HG03342 (cell line): ENCODE results near the gene CADM1.

Source experiments
- ATAC-seq: cut with Tn5 transposase; IDR thresholded peaks from one replicate; pipeline ENCODE4 v1.9.1; 2021; ENCODE audit warnings: mild to moderate bottlenecking, moderate library complexity; ENCODE audit not compliant: unreplicated experiment

Gene CADM1

DNA sequence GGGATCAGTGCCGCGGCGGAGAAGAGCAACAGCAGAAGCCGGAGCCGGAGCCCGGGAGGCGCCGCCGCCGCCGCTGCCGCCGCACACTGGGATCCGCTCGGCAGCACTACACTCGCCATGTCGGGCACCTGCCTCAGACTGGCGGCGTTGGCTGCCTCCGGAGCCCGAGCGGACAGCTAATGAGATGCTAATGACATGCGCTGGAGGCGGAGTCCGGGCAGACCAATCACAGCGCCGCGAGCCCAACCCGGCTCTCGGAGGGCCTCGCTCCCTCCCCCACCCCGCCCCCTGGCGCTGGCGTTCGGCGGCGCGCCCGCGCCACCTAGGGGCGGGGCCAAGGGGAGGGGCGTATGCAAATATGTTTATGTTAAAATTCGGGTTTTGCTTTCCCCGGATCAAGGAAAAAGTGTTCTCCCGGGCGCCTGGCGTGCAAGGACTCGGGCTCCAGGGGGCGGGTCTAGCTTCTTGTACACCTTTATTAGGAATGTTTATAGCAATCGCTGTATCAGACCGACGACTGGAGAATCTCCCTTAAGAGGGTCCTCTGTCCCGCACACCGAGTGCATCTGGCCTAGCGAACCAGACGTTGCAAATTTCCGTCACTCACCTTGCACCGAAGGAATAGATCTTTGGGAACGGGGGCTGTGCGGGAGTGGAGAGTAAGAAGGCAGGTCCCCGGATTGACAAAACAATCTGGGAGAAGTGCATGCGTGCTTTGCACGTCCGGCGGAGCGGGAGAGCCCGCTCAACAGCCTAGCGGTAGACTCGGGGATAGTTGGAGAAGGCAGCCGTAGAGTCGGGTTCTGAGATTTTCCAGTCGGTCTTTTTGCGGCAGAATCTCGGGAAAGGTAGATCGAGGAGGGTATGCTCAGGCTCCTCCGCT, at the start of gene CADM1:
Gene CADM1, minus strand, starts transcription at position 140 of the 883 bp plus-strand sequence.
- peak; percentile 52 for ATAC-seq

DNA sequence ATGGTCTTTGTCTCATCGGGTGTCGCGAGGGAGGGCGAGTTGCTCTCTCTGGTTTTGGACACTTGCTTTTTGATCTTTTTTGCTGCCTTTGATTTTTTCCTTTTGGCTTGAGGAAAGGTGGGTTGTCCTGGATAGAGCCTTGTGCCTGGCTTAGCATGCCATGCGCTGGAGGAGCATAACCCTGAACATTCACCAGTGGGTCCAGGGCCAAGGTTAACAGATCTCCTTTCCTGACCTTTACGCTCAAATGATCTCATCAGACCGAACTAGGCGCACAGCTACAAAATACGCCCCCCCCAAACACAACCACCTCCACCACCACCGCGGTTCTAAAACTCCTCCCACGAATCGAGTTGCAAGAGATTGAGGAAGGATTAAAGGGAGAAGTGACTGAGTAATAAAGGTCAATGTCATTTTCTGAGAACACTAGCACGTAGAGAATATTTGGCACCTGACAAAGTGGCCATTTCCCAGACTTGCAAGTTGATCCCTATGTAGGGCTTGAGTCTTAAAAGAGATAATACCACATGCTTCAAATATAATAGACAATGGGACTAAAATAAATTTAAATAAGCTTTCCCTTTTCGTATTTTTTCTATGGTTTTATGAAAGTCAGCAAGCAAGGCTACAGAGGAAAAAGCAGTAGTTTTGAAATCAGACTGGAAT, 48.7 kb upstream of the CADM1 start:
- no peak for ATAC-seq

- ATAC-seq: no peak
These were observed 48.0 kb upstream of the CADM1 start for GRCh38 chr11:115552151-115552772.

GRCh38 chr11:115550291-115551059, 46.3 kb upstream of the CADM1 start:
- ATAC-seq: no peak

GRCh38 chr11:115548878-115549528, 44.8 kb upstream of the CADM1 start:
- no peak for ATAC-seq

- ATAC-seq: no peak
These were observed 41.5 kb upstream of the CADM1 start for GRCh38 chr11:115545581-115546210.

DNA sequence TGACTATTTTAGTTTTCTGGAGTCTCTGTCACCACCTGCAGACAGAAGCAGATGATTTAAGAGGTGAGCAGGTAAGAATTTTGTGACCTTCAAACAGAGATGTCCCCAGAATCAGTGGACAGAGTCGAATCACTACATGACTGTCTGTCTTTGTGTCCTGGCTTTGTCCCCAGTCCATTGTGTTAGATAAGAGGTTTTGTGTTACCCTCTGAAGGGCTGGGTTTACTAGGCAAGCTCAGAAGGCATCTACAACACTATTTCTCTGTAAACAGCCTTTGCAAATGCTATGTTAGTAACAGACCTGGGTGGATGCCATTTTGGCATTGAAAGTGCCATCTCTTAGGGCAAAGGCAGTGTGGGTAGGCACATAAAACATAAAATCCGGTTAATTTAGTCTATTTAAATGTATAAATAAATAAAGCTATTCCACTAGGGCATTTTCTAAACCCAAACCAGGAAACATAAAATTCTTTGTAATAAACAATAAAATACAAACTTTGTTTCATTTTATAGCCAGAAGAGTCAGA, 40.3 kb upstream of the CADM1 start:
- no peak for ATAC-seq

DNA sequence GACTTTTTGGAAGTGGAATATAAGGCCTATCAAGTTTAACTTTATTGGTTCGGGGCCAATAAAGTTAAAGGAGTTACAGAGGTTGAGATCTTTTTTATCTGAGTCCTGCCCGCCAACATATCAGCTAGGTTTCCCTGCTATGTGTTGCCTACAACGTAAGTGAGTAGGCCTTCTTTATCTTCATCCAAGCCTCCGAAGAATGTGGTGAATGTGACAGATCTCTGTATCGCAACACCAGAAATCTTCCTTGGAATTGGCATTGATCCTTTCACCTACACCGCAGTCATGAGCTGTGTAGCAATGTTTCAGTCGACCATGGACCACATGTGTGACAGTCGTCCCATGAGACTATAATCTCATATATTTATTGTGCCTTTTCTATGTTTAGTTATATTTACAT, 37.3 kb upstream of the CADM1 start:
- ATAC-seq: no peak

- ATAC-seq: no peak
These were observed 35.6 kb upstream of the CADM1 start for GRCh38 chr11:115539844-115540243.

- ATAC-seq: no peak
These were observed 31.6 kb upstream of the CADM1 start for GRCh38 chr11:115535781-115536180.

DNA sequence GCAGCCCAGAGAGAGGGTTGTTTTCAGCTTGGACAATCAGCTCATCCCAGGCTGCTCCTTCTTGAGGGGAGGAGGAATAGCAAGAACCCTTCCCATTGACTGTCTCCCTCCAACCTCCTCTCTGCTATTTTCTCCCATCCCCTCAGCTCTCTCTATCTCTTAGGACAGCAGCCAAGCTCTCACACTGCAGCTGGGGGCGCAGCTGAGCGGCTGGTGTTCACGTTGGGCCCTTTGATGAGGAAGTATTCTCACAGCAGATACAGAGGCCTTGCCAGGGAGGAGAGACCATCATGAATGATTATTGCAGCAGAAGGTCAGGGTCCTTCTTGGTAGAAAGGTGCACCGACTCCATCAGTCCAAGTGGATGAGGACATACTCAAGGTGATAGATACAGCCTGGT, 26.5 kb upstream of the CADM1 start:
- ATAC-seq: no peak

DNA sequence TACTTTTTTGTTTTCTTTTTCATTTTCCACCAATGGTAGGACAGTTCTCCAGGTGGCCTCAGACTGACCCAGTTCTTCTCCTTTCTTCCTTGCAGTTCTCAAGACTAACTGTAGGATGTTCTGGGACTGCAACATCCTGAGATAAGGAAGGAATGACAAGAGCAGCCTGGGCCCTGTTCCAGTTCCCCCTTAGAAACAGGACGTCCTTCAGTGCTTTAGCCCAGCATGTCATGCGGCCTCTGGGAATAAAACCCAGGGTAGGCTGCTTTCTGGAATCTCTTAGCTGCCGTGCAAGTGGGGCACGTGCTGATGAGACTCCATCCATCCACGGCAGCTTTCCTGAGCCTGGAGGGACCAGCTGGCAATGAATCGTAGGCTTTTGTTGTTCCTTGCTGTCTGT, 24.0 kb upstream of the CADM1 start:
- ATAC-seq: no peak

DNA sequence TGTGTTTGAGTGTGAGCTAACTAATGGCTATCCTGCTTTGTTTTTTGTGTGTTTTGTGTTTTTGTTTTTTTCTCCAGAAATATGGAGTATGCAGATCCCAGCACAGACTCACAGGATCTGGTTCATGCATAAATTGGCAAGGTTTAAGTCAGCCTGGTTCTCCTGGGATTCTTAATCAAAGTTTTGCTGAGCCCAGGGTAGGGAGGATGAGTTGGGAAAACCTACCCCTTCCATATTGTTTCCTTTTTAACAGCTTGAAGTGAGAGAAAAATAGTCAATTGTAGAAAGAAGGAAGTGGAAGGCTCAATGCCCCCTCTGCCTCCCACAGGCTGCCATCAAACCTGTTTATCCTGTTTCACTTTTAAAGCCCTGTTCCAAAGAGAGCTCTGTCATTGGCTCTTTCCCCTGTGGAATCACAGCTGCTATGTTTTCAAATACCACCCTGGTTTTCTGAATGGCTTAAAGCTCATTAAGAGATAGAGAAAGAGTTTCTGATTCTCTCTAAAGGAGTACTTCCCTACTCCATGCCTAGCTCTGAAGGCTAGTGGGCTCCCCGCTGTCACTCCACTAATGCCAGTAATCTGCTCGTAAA, 23.4 kb upstream of the CADM1 start:
- ATAC-seq: no peak

DNA sequence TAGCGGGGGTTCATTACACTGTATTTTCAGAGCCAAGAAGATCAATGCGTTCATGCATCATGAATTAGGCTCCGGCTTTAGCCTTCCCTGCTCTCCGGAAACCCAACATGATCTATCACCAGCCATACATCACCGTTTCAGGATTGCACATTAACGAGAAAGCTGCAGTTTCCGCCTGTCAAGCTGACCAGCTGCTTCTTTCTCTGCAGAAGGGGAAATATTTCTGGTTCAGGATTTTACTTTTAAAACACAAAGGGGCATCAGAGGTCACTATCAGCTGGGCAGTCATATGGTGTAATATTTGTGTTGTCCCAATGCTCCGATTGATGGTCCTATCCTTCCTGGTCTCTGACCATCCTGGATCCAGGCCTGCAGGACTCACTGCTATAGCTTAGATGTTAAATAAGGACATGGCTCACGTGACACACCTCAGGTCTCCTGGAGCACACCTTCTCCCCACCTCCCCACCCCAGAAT, 21.4 kb upstream of the CADM1 start:
- ATAC-seq: no peak

DNA sequence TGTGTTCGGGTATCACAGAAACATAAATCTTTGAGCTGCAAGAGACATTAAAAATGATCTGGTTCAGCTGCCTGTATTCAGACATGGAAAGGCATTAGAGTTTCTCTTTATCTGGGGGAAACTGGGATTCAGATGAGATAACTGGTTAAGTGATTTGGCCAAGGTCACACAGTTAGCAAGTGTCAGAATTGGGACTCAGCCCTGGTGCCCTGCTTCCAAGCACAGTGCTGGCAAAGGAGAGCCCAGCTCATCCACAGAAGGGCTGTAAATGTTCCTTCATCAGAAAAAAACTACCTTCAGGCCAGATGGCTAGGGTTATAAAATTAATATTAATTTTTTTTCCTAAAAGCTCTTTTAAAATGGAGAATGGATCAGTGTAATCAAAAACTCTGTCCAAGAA, 20.4 kb upstream of the CADM1 start:
- no peak for ATAC-seq

- ATAC-seq: no peak
These were observed 19.6 kb upstream of the CADM1 start for GRCh38 chr11:115523727-115524399.

GRCh38 chr11:115522302-115522701, 18.1 kb upstream of the CADM1 start:
- peak; percentile 62 for ATAC-seq

GRCh38 chr11:115521825-115522224, 17.6 kb upstream of the CADM1 start:
- no peak for ATAC-seq
